GM13977 (cell line): ENCODE measurements around the gene SHISAL1.

Experiments used
- DNase-seq: peaks from one replicate; pipeline ENCODE4 v3.0.0; 2012; ENCODE audit warnings: low spot score
- in situ Hi-C: fragments of 300-500 bp; cut with MboI; formaldehyde crosslinking; loops from one replicate; pipeline ENCODE4 v1.12.0; 2022; ENCODE audit warnings: low sequenced_read_pairs, low pct_unique_long_range_greater_than_20kb, mixed read lengths, inconsistent platforms; ENCODE audit not compliant: unreplicated experiment
- TF ChIP-seq, protein P1 (sequence below): IDR thresholded peaks from 2 replicates; pipeline ENCODE4 v1.5.1; 2012; ENCODE audit warnings: mild to moderate bottlenecking, control low read depth; ENCODE audit not compliant: insufficient read depth; ENCODE audit errors: extremely low read depth, missing control alignments

Gene SHISAL1

DNA sequence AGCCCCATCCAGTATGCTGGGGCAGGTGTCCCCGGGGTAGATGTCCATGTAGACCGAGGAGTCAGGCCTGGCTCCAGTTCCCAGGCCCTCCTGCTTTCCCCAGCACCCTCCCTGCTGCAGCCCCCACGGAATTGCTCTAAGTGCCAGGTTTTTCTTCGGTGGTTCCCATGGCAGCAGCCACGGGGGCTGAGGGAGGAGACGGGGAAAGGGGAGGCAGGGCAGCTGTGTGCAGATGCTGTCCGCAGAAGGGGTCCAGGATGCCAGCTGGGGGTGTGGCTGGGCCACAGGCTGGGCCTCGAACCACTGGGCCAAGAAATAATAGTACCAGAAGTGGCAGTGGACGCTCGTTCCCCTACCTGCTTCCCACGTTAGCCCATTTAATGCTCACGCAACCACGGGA, 25.0 kb downstream of the SHISAL1 start:
- in situ Hi-C loops, result no loop called here
- DNase-seq, result no peak
- TF ChIP-seq, protein P1, sequence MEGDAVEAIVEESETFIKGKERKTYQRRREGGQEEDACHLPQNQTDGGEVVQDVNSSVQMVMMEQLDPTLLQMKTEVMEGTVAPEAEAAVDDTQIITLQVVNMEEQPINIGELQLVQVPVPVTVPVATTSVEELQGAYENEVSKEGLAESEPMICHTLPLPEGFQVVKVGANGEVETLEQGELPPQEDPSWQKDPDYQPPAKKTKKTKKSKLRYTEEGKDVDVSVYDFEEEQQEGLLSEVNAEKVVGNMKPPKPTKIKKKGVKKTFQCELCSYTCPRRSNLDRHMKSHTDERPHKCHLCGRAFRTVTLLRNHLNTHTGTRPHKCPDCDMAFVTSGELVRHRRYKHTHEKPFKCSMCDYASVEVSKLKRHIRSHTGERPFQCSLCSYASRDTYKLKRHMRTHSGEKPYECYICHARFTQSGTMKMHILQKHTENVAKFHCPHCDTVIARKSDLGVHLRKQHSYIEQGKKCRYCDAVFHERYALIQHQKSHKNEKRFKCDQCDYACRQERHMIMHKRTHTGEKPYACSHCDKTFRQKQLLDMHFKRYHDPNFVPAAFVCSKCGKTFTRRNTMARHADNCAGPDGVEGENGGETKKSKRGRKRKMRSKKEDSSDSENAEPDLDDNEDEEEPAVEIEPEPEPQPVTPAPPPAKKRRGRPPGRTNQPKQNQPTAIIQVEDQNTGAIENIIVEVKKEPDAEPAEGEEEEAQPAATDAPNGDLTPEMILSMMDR, result no peak

DNA sequence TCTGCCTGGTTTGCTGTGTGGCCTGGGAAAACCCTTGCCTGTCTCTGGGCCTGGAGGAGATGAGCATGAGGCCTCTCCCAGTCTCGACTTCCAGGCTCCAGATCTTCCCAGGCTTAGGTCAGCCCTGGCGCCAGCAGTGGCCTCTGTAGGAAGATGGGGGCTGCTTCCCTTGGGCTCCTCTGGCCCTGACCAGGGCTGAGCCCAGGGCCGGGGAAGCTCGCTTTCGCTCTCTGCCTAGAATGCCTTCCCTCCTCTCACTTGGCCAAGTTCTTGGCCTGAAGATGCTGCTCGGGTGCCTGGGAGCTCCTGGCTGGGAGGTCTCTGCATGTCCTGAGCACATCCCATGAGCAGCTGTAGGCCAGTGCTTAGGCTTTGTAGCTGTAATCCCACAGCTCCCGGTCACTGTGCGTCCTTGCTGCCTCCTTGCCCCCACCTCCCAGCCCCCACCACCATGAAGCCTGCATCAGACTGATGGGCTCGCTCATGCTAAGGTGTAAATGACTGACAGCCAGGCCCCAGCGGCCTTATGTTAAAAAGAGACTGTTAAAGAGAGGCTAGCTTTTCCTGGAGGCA, 25.5 kb downstream of the SHISAL1 start:
- no peak for DNase-seq
- TF ChIP-seq, protein P1, result no peak
- in situ Hi-C loops, result no loop called here

DNA sequence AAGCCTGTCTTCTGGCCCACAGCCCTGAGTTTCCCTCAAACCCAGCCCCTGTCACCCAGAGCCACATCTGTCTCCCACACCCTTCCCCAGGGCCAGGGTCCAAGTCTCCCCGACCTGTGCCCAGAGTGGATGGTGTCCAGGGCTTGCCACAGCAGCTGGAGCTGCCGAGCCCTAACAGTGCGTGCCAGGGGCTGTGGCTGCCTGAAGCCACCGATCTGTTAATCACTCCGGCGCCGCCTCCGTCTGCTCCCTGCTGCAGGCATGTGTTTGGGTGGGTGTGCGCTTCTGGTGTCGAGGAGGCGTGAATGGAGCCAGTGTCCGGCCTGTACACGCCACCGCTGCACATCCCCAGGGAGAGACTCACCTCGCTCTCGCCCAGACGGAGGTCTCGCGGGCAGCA, 26.1 kb downstream of the SHISAL1 start:
- in situ Hi-C loops, result no loop called here
- DNase-seq, result no peak
- TF ChIP-seq, protein P1, result no peak

DNA sequence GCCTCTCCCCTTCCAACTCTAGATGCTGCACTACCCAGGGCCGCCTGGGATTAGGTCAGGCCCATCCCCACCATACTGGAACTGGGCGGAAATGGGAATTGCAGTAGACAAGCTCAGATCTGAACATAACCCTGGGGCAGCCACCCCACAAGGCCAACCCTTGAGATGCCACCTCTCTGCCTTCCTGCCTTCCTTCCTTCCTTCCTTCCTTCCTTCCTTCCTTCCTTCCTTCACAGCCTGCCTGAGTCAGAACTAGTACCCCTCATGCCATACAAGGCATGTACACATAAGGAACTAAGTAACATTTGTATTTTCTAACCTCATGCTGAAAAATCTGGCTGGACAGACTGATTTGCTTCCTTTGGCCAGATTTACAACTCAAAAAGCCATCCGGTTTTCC, 28.0 kb downstream of the SHISAL1 start:
- in situ Hi-C loops, result no loop called here

DNA sequence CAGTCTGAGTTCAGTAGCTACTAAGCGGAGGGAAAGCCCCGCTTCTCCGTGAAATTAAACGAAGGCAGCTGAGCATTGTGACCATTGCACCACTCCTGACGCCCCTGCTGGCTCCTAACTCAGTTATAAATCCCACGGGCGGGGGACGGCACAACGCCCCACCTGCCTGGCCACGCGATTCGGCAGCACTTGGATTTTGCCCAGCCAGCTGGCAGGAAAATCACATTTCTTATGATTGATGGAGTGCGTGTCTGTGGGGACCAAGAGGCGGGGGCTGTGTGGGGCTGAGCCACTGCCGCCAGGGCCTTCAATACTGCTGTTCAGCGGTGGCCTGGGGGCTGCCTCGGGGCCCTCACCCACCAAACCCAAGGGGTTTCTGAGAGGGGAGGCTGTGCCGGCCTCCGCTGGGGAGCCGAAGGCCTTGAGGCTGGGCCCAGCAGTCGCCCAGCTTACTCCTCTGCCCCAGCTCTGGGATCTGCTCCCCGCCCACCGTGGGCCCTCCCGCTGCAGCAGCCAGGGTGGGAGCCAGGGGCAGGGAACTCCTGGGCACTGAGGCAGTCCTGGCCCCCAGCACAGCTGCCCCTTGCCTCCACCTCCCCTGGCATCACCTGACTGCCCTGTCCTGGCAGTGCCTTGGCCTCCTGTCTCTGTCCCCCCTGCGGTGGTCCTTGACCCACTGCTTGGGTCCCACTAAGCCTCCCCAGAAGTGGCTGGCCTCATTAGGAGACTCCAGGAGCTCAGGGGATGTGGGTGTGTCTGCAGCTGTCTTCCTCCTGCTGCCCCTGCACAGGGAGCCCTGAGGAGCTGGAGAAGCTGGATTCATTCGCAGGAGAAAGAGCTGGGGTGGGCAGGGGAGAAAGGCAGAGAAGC, 30.7 kb downstream of the SHISAL1 start:
- DNase-seq, result no peak

More for the DNA sequence above, 28.0 kb downstream of the SHISAL1 start:
- TF ChIP-seq, protein P1, result no peak
- no peak for DNase-seq

DNA sequence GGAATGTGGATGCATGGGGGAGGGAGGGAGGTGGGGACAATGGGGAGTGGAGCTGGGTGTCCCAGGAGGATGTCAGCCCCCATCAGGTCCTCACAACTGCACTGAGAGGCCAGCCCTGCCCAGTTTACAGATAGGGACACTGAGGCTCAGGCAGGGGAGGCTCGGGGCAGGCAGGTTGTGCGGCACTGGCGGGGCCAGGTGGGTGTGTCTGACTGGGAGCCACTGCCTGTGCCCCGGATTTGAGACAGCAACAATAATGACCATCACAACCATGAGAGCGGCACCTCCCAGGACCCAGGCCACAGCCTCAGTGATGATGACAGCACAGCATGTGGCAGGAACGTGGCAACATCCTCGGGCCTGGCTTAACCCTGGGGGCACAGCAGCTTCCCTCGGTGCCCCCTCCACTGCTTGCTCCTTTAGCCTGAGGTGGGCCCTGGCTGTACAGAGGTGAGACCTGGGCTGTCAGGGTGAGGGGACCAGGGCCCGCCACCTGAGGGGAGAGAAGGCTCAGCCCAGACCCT, 32.0 kb downstream of the SHISAL1 start:
- TF ChIP-seq, protein P1, result no peak
- no peak for DNase-seq
- in situ Hi-C loops, result no loop called here

More for the DNA sequence above, 30.7 kb downstream of the SHISAL1 start:
- in situ Hi-C loops, result no loop called here
- TF ChIP-seq, protein P1, result no peak
